GM21390 (cell line): ENCODE results near the gene AIFM1.

Experiments used
- ATAC-seq: cut with Tn5 transposase; IDR thresholded peaks from one replicate; pipeline ENCODE4 v1.9.1; 2021; ENCODE audit not compliant: unreplicated experiment

Gene AIFM1

DNA sequence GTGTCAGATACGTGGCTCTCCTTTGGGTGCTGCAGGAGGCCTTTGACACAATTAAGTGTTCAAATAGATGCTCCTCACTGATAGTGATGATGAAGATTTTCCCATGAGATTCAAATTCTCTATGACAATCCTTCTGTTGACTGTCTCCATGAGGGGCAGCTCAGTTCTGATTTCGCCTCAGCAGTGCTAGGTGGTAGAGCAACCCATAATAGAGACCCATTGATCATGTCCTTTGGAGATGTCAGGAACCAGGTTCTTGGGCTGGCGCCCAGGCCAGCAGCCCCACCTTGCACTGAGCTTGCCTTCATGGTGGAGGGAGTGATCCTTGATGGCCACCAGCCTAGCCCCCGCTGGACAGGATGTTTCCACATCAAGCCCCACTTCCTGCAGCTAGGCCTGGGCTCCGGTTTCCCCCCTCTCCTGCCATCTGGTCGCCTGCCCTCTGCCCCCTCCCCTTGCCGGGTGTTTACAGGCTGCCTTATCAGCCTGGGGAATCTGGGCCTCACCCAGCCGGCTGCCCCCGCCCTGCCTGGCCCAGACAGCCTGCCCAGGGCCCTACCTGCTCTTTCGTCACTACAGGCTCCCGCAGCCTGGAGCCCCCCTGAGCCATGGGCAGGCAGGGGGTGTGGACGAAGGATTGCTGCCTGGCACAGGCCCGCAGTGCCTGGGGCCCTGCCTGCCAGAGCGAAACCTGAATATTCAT, 68.0 kb downstream of the AIFM1 start:
- no peak for ATAC-seq

DNA sequence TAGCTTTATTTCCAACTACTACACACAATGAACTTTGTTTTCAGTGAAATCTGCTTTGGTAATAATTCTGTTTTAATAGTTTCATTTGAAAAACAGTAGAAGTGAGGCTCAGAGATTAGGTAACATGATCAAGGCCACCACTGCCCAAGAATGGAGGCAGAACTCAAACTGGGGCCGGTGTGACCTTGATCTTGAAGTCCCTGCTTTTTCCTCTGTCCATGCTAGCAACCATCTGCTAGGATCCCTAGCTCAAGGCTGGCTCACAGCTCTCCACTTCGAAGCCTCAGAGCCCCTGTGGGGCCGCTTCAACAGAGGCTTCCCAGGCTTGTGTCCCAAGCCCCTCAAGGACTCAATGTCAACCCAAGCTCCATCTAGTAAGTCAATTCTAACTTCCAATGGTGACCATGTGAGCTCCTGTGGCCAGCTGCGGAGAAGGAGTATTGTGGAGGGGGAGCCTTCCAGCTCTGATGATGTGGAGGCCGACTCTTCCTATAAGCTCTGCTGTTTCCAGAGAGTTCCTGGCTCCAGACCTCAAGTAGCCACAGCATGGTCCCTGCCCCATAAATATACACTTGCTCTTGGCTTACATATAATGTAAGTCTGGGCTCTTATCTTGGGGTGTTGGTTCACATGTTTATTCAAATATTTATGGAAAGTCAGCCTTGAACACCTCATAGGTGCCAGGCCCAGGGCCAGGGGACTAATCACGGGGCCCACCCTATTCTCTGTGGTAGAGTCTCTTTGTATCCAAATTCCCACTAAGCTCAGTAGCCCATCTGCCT, 70.2 kb downstream of the AIFM1 start:
- no peak for ATAC-seq

DNA sequence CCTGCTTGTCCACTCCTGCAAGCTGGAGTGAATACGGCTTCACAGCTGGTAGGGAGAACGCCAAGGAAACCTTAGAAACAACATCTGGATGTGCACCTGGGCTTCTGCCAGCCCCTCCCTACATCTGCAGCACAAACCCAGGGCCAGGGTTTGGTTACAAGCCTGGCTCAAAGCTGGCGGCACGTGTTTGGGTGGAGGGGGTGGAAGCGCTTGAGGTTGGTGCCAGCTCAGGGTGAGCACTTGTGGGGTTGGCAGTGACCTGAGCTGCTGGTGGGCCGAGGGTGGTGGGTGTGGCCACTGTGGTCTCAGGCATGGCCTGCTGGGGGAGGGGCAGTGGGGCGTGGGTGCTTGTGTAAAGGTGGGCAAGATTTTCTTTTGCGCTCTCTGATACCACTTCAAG, 70.9 kb downstream of the AIFM1 start:
- no peak for ATAC-seq

DNA sequence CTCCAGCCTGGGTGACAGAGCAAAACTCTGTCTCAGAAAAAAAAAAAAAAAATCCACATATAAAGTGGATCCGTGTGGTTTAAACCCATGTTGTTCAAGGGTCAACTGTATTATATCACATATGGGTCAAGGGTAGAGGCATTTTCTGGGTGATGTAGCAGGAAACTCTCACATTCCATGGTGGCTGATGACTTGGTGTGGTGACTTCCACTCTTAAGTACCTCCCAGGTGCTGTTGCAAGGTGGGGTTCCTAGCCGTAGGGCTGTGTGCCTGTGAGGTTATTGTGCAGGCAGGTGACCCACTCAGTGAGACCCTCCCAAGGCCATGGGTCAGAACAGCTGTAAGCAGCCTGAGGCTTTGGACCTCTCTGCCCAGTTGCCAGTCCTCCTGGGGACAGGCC, 72.4 kb downstream of the AIFM1 start:
- ATAC-seq = no peak

DNA sequence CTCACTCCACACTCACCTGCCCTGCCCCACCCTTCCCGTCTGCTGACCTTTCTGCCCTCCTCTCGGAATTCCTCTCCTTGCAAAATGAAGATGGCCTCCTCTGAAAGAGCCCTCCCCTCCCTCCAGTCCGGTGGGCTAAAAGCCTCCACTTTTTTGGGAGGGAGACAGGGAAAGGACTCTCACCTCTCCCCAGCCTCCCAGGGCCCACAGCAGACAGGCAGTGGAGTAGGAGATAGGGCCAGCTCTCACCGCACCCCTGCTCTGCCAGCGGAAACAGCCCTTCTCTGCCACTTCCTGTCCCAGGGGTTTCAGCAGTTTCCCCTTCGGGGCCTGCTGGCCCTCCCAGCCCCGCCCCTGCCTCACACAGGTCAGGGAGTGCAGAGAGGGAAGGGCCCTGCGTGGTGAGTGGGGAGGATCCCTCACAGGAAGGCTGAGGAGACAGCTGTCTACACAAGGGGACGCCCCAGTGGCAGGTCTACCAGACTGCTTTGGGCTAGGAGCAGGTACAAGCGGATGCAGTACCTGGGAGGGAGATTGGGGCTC, 73.6 kb downstream of the AIFM1 start:
- ATAC-seq = peak; percentile 97

DNA sequence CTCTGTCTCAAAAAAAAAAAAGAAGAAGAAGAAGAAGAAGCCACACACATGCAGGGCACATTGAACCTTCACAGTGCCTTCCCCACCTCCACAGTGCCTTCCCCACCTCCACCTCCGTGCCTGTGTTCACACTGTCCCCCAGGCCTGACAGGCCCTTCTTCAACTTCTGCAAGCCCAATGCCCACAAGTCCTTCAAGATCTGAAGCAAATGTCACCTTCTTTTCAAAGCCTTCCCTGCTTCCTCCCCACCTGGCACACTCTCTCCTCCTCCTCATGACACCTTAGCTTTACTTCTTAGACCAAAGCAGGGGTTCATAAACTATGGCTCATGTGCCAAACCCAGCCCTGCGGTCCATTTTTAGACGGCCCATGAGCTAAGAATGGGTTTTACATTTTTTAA, 75.3 kb downstream of the AIFM1 start:
- ATAC-seq = no peak

DNA sequence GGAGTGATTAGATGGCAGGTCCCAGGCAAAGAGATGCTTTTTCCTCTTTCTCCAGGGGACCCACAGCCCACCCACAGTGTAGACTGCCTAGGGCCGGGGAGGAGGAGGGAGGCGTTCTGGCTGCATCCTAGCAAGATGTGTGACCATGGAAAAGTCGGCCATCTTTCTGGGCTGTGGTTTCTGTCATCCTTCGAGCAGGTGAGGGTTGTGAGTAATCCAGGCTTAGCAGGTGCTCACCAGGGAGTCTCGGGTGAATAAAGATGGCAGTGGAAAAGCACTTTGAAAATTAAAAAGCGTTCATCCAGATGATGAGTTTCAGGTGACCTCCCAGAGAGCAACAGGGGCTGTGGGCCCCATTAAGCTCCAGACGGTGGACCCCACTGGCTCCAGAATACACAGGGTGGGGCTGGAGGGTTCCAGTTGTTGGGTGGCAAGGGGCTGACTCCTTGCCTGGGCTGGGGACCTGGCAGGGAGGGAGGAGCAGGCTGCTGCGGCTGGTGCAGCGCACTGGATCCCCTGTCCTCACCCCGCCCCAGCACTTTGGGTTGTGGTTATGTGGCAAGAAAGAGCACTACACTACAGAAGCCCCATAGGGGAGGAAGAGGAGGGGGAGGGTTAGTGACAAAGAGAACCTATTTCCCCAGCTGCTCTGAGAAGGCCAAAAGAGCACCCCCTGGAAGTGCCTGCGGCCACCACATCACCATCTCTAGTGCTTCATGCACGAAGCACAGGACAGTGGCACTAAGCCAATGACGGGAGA, 79.0 kb downstream of the AIFM1 start:
- ATAC-seq = peak; percentile 42

DNA sequence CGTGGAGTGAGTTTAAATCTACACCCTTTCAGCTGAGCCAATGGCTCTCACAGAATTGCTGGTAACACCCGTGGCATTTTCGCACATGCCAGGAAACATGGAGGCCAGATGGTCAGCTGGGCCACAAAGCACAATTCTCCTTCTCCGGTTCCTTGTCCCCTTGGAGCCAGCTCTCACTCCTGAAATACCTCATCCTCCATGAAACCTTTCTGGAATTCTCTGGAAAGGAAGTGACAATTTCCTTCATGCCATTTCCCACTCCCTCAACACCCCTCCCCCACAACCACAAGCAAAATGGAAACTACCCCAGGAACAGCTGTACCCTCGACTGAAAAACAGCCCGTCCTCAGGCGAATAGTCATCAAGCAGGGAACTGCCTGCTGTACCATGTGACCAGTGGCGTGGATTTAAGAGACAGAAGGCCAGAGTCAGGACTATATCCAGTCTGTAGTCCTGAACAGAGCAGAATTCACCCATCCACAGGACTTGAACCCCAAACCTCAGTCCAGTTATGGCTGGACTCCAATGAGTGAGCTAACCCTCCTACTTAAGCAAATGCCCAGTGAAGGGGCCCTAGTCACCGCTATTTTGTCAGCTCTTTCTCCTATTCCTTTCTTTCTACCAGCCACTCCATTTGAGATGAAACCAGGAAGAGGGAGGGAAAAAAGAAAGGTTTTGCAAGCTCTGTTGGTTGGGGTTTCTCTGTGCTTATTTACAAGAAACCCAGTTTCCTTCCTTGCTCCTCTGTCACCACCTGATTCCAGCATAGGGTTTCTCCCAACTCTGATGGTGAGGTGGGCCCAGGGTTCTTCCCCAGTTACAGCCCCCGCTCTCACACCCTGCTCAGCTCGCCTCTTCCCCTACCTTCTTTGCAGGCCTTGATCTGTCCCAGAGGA, 79.8 kb downstream of the AIFM1 start:
- ATAC-seq = no peak

DNA sequence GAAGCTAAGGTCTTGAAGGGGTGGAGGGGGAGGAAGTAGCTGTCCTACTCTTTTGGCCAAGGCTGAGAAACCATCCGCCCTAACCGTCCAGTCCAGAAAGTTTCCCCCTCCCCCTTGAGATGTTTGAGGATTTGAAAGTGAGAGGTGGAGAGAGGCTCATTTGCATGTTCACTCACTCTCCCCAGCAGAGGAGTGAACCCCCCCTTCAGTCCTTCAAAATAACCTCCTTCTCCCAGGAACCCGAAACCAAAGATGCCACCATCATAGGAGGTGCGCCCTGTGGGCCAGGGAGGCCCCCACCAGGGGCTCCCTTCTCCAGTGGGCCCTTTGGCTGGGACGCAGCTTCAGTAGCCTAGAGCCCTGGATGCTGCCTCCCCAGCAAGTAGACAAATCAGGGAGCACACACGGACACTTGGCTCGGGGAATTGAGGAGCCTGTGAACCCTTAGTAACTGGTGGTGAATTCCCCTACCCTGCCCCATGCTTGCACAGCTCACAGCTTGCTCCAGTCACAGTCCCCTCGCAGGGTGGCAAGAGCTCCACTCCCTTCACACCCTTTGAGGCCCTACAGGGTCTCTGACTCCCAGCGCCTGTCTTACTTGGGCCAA, 80.9 kb downstream of the AIFM1 start:
- ATAC-seq = peak; percentile 39

DNA sequence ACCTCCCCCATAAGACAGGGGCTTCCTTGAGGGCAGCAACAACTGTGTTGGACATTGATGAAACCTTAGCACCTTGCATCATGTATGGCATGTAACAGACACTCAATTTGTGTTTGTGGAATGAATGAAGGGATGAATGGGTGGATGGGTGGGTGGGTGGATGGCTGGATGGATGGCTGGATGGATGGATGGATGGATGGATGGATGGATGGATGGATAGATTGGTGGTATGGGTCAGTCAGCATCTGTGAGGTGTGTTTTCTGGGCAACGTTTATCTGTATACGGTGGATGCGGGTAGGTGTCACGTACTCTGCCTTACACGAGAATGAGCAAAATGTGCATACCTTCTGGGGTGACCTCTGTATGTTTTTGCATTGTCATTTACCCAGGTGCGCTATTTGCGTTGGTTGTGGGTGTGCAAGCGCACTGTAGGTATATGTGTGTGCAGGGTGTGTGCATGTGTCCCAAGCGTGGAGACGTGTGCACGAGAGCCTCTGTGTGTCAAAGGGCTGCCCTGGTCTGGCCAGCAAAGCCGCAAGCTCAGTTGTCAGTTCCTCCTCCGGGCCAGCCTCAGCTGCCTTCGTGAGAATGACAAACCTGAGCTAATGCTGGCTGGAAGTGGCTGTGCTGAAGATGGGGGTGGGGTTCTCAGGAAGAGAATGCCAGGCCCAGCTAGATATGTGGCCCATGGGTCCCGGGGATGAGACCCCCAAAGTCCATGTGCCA, 81.8 kb downstream of the AIFM1 start:
- peak; percentile 26 for ATAC-seq

DNA sequence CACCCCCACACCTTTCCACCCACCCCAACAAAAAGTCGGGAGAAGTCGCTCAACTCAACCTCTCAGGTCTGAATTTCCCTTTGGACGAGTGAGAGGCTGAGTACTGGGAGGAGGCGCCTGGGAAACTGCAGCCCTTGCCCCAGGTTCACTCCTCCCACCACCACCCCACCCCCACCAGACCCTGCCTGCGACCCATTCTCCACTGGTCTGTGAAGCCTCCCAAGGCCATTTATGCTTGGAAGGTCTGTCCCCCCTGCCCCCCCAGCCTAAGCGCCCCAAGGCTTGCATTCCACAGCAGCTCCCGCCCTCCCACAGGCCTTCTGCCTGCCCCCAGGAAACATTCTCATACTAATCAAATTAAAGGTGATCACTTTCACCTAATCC, 82.5 kb downstream of the AIFM1 start:
- ATAC-seq = no peak

DNA sequence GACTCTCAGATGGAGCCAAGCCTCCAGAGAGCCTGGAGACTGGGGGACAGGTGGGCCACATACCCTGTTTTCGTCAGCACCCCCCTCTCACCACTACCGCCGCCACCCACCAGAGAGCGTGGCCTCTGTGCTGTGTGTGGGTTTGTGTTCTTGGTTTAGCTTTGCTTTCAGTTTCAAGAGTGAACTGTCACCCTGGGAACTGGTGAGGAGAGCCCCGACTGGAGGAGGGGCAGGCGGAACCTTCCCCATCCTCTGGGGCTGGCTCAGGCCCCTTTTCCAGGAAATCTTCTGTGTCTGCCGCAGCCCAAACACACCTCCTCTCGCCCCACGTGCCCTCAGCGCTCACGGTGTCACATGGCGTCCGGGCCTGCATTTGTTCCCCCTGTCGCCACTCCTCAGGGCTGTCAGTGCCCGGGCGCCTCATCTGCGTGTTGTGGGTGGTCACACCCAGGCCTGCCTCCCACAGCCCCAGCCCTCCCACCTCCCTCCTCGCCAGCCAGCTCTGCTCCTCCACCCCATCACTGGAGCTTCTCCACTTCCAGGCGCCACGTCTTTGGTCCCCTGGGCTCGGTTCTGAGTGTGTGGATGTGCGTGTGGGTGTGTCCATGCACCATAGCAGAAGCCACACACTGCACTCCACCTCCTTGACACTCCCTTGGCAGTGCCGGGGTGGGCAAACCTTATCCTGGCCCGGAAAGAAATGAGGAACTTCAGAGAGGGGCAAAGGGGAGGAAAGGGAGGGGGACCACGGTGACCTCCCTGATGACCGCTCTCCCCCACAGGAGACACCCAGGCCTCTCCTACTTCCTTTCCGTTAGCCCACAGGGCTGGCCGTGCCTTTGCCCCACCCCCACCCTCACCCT, 83.2 kb downstream of the AIFM1 start:
- ATAC-seq = peak; percentile 46

DNA sequence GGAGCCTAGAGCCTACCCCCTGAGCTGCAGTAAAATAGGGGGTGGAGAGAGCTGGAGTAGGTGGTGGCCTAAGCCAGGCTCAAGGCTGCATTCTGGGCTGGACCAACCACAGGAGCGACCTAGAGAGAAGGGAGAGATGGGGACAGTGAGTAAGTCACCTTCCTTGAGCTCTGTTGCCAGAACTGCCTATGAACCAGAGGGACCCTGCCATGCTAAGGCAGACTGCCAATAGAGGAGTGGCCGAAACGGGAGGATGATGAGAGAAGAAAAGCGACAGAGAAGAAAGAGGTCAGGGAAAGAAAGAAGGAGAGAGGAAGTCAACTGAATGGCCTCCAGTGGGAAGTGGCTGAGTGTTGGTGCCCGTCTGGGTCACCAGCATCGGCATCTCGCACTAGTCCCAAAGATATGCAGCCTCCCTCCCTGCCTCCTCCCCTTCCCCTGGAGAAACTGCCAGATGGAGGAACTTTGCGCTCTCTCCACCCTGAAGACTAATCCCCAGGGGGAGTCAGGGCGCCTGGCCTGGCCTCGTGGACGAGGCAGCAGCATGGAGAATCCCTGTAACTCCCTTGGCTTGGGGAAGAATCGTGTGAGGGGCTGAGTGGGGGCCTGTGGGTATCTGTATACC, 84.1 kb downstream of the AIFM1 start:
- no peak for ATAC-seq

DNA sequence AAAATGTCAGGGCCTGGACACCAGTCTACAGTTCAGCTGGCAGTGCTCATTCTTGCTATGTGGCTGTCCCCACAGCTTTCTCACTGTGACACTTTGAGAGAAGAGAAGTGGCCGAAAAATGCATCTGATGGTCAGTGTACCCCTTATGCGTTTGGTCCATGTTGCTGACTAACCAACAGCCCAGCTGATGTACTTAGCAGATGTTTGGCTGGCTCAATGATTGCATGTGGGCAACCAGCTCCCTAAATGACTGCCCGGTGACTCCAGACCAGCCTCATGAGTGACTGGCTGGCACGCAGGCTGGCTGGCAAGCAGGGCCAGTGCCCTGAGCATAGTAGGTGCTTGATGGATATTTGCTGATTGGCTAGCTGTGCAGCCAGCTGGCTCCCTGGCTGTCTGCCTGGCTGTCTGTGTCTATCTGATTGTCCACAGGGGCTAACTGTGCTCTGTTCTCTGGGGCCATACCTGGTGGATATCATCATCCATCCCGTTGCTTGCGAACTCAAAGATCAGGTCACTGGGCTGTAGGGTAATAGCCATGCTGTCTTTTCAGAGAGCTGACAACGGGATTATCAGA, 84.8 kb downstream of the AIFM1 start:
- no peak for ATAC-seq

DNA sequence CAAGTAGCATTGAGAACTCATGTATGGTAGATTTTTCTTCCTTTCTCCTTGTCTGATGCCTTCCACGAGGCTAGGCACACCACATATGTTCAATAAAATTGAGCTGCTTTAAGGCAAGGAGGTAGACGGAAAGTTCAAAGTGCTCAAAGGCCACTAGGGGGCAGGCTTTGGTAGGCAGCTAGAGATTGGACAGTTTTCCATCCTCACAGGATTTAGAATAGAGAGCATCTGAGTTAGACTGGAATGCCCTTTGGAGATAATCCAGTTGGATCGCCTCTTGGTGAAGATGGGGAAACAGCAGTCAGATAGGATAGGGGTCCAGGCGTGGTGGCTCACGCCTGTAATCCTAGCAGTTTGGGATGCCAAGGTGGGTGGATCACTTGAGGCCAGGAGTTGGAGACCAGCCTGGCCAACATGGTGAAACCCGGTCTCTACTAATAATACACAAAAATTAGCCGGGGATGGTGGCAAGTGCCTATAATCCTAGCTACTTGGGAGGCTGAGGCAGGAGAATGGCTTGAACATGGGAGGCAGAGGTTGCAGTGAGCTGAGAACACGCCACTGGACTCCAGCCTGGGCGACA, 85.7 kb downstream of the AIFM1 start:
- no peak for ATAC-seq
